Measurements from ENCODE around the gene NR1H2. TPM values are rescaled to one million over a fixed set of nuclear protein-coding genes. Genes with fewer than 3 reads are reported as not detected.

The NR1H2 gene
- total and polyA plus RNA-seq, 10 of the 15 experiments (the other 5 are each of a cell fraction or from before 2014, with no cell fraction given) = 0.05 to 54.2 (median 35.1) TPM

DNA sequence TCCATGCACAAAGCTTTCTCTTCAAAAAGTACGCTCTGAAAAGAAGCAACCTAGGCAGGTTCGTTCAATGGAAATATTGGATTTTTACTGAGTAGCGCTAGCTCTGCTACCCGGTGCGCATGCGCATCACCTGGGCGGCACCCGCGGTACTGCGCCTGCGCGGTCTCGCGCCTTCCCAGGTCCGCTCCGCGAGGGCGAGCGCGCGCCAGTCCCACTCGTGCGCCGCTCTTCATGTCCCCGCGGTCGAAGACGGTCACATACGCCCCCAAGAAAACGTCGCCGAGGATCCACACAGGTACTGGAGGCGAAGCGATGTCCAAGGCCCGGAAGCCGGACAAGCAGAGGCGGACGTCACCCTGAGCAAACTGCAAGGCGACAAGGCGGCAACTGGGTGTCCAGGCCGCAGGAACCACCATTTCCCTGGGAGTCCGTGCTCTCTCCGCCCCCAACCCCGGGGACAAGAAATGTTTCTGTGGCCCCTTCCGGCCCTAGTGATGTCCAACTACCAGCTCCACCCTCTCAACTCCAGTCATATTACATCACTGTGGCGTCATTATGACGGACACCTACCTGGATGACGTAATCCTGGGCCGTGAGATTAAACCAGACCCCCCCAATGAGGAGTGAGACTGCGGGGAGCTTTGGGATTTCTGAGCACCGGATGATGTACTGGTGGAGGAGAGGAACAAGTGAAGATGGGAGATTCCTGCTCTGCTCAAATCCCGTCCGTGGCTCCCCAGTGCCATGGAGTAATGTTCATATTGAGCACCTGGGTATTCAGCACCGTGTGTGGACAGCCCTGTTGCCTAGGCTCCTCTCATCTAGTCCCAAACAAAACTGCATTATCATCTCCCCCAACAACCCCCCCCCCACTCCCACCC, 42.3 kb upstream of the NR1H2 start (continued):
- TF ChIP-seq NR2C2 (IDR thresholded peaks at IDR 0.05; ENCODE audit: borderline replicate concordance, control insufficient read depth, insufficient read length, low read depth) (no peak), RBBP5 (conservative IDR thresholded peaks at IDR 0.05) (no peak), CBFB (IDR thresholded peaks at IDR 0.05; ENCODE audit: low read depth) (no peak; the same call in 1 of the 2 replicates), ETV6 (conservative IDR thresholded peaks at IDR 0.05 in 1 of 2, IDR thresholded peaks at IDR 0.05 in 1 of 2; ENCODE audit: borderline replicate concordance in 1 of 2, low read depth in 1 of 2) (no peak), SMAD5 (IDR thresholded peaks at IDR 0.05; ENCODE audit: low read depth) (peak; percentile 52; the same call in 1 of the 2 replicates), LARP7 (IDR thresholded peaks at IDR 0.05) (no peak)
- TF ChIP-seq, protein P1, sequence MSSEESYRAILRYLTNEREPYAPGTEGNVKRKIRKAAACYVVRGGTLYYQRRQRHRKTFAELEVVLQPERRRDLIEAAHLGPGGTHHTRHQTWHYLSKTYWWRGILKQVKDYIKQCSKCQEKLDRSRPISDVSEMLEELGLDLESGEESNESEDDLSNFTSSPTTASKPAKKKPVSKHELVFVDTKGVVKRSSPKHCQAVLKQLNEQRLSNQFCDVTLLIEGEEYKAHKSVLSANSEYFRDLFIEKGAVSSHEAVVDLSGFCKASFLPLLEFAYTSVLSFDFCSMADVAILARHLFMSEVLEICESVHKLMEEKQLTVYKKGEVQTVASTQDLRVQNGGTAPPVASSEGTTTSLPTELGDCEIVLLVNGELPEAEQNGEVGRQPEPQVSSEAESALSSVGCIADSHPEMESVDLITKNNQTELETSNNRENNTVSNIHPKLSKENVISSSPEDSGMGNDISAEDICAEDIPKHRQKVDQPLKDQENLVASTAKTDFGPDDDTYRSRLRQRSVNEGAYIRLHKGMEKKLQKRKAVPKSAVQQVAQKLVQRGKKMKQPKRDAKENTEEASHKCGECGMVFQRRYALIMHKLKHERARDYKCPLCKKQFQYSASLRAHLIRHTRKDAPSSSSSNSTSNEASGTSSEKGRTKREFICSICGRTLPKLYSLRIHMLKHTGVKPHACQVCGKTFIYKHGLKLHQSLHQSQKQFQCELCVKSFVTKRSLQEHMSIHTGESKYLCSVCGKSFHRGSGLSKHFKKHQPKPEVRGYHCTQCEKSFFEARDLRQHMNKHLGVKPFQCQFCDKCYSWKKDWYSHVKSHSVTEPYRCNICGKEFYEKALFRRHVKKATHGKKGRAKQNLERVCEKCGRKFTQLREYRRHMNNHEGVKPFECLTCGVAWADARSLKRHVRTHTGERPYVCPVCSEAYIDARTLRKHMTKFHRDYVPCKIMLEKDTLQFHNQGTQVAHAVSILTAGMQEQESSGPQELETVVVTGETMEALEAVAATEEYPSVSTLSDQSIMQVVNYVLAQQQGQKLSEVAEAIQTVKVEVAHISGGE (CRISPR knock-in tag; IDR thresholded peaks at IDR 0.05) = no peak
- TF ChIP-seq, protein P2, sequence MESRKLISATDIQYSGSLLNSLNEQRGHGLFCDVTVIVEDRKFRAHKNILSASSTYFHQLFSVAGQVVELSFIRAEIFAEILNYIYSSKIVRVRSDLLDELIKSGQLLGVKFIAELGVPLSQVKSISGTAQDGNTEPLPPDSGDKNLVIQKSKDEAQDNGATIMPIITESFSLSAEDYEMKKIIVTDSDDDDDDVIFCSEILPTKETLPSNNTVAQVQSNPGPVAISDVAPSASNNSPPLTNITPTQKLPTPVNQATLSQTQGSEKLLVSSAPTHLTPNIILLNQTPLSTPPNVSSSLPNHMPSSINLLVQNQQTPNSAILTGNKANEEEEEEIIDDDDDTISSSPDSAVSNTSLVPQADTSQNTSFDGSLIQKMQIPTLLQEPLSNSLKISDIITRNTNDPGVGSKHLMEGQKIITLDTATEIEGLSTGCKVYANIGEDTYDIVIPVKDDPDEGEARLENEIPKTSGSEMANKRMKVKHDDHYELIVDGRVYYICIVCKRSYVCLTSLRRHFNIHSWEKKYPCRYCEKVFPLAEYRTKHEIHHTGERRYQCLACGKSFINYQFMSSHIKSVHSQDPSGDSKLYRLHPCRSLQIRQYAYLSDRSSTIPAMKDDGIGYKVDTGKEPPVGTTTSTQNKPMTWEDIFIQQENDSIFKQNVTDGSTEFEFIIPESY (IDR thresholded peaks at IDR 0.05) = 0 out of 2 replicates have a peak, but pooled peaks have one; percentile 7
- TF ChIP-seq, protein P3, sequence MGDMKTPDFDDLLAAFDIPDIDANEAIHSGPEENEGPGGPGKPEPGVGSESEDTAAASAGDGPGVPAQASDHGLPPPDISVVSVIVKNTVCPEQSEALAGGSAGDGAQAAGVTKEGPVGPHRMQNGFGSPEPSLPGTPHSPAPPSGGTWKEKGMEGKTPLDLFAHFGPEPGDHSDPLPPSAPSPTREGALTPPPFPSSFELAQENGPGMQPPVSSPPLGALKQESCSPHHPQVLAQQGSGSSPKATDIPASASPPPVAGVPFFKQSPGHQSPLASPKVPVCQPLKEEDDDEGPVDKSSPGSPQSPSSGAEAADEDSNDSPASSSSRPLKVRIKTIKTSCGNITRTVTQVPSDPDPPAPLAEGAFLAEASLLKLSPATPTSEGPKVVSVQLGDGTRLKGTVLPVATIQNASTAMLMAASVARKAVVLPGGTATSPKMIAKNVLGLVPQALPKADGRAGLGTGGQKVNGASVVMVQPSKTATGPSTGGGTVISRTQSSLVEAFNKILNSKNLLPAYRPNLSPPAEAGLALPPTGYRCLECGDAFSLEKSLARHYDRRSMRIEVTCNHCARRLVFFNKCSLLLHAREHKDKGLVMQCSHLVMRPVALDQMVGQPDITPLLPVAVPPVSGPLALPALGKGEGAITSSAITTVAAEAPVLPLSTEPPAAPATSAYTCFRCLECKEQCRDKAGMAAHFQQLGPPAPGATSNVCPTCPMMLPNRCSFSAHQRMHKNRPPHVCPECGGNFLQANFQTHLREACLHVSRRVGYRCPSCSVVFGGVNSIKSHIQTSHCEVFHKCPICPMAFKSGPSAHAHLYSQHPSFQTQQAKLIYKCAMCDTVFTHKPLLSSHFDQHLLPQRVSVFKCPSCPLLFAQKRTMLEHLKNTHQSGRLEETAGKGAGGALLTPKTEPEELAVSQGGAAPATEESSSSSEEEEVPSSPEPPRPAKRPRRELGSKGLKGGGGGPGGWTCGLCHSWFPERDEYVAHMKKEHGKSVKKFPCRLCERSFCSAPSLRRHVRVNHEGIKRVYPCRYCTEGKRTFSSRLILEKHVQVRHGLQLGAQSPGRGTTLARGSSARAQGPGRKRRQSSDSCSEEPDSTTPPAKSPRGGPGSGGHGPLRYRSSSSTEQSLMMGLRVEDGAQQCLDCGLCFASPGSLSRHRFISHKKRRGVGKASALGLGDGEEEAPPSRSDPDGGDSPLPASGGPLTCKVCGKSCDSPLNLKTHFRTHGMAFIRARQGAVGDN (IDR thresholded peaks at IDR 0.05) = peak; percentile 99
- TF ChIP-seq, protein P4, sequence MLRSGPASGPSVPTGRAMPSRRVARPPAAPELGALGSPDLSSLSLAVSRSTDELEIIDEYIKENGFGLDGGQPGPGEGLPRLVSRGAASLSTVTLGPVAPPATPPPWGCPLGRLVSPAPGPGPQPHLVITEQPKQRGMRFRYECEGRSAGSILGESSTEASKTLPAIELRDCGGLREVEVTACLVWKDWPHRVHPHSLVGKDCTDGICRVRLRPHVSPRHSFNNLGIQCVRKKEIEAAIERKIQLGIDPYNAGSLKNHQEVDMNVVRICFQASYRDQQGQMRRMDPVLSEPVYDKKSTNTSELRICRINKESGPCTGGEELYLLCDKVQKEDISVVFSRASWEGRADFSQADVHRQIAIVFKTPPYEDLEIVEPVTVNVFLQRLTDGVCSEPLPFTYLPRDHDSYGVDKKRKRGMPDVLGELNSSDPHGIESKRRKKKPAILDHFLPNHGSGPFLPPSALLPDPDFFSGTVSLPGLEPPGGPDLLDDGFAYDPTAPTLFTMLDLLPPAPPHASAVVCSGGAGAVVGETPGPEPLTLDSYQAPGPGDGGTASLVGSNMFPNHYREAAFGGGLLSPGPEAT (IDR thresholded peaks at IDR 0.05; ENCODE audit: low read depth) = no peak
- TF ChIP-seq, protein P5, sequence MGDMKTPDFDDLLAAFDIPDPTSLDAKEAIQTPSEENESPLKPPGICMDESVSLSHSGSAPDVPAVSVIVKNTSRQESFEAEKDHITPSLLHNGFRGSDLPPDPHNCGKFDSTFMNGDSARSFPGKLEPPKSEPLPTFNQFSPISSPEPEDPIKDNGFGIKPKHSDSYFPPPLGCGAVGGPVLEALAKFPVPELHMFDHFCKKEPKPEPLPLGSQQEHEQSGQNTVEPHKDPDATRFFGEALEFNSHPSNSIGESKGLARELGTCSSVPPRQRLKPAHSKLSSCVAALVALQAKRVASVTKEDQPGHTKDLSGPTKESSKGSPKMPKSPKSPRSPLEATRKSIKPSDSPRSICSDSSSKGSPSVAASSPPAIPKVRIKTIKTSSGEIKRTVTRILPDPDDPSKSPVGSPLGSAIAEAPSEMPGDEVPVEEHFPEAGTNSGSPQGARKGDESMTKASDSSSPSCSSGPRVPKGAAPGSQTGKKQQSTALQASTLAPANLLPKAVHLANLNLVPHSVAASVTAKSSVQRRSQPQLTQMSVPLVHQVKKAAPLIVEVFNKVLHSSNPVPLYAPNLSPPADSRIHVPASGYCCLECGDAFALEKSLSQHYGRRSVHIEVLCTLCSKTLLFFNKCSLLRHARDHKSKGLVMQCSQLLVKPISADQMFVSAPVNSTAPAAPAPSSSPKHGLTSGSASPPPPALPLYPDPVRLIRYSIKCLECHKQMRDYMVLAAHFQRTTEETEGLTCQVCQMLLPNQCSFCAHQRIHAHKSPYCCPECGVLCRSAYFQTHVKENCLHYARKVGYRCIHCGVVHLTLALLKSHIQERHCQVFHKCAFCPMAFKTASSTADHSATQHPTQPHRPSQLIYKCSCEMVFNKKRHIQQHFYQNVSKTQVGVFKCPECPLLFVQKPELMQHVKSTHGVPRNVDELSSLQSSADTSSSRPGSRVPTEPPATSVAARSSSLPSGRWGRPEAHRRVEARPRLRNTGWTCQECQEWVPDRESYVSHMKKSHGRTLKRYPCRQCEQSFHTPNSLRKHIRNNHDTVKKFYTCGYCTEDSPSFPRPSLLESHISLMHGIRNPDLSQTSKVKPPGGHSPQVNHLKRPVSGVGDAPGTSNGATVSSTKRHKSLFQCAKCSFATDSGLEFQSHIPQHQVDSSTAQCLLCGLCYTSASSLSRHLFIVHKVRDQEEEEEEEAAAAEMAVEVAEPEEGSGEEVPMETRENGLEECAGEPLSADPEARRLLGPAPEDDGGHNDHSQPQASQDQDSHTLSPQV (IDR thresholded peaks at IDR 0.05) = no peak

Data from GM12878 (cell line).